PC-9 (cell line): ENCODE data around the gene DEFB132. TPM values are rescaled to one million over a fixed set of nuclear protein-coding genes. Genes with fewer than 3 reads are reported as not detected.

Experiments
- BruUV-seq: library from RNA; stranded (reverse); fragments of 400-500 nt; replicated peaks from 2 replicates; lab custom pipeline; 2021; lab: Mats Ljungman, UMichigan
- CTCF ChIA-PET: fragments of 300-600 bp; sonication (Branson Sonifier 250); formaldehyde crosslinking; loops from one replicate; lab custom pipeline; 2022; ENCODE audit warnings: antibody characterized with exemption; lab: Charles Lee
- POLR2A ChIA-PET: fragments of 300-600 bp; sonication (Branson Sonifier 250); formaldehyde crosslinking; loops from one replicate; lab custom pipeline; 2022; ENCODE audit warnings: antibody characterized with exemption; ENCODE audit not compliant: unreplicated experiment; lab: Charles Lee
- DNase-seq, 2 experiments: peaks; one replicate each; pipeline versions ENCODE4 v3.0.0 to v3.0.0-alpha.2; 2015 to 2022; ENCODE audit warnings: mixed read lengths in 1 of 2
- H2AFZ ChIP-seq: fragments of 200-600 bp; sonication (generic); 2 replicates; pipeline ENCODE4 v1.8.1; 2017; ENCODE audit warnings: antibody characterized with exemption
- H3F3A ChIP-seq: fragments of 200-600 bp; sonication (generic); 2 replicates; pipeline ENCODE4 v1.8.1; 2017; ENCODE audit warnings: antibody characterized with exemption, mild to moderate bottlenecking, low read depth; ENCODE audit not compliant: insufficient read depth
- H3K27ac ChIP-seq: fragments of 200-600 bp; sonication (generic); 2 replicates; pipeline ENCODE4 v1.6.1; 2016; ENCODE audit warnings: mixed run types
- H3K27me3 ChIP-seq: fragments of 200-600 bp; sonication (generic); 2 replicates; pipeline ENCODE4 v1.6.1; 2016; ENCODE audit warnings: low read depth, mixed run types; ENCODE audit not compliant: insufficient read depth
- H3K36me3 ChIP-seq: fragments of 200-600 bp; sonication (generic); 2 replicates; pipeline ENCODE4 v1.6.1; 2016; ENCODE audit warnings: low read depth, mixed run types
- H3K4me1 ChIP-seq: fragments of 200-600 bp; sonication (generic); replicated peaks from 2 replicates; pipeline ENCODE4 v1.6.1; 2016; ENCODE audit warnings: mixed run types; ENCODE audit not compliant: insufficient read depth
- H3K4me2 ChIP-seq: fragments of 200-600 bp; sonication (generic); 2 replicates; pipeline ENCODE4 v1.6.1; 2017; ENCODE audit warnings: mixed run types
- H3K4me3 ChIP-seq: fragments of 200-600 bp; sonication (generic); 2 replicates; pipeline ENCODE4 v1.6.1; 2016; ENCODE audit warnings: mixed run types
- H3K79me2 ChIP-seq: fragments of 200-600 bp; sonication (generic); 2 replicates; pipeline ENCODE4 v1.6.1; 2017; ENCODE audit warnings: low read depth, mixed run types
- H3K9me2 ChIP-seq: fragments of 200-600 bp; sonication (generic); 2 replicates; pipeline ENCODE4 v1.8.1; 2017; ENCODE audit warnings: mild to moderate bottlenecking; ENCODE audit not compliant: insufficient read depth
- H3K9me3 ChIP-seq: fragments of 200-600 bp; sonication (generic); 2 replicates; pipeline ENCODE4 v1.8.1; 2016; ENCODE audit warnings: low read depth; ENCODE audit not compliant: insufficient read depth
- H4K20me1 ChIP-seq: fragments of 200-600 bp; sonication (generic); 2 replicates; pipeline ENCODE4 v1.8.1; 2017; ENCODE audit not compliant: insufficient read depth
- EZH2 ChIP-seq: fragments of 200-600 bp; sonication (generic); IDR thresholded peaks from 2 replicates; pipeline ENCODE4 v1.8.0; 2017; ENCODE audit warnings: antibody characterized with exemption, low read depth
- intact Hi-C: fragments of 100-400 bp; cut with micrococcal nuclease; formaldehyde crosslinking; loops from one replicate; pipeline ENCODE4 v1.10.0; 2022; ENCODE audit not compliant: unreplicated experiment
- total RNA-seq: library from RNA; stranded (reverse); gene quantifications from 2 replicates; pipeline ENCODE4 v1.2.3, GENCODE V29; 2021
- TF ChIP-seq, protein P1 (sequence below): fragments of 200-600 bp; sonication (generic); conservative IDR thresholded peaks from 2 replicates; pipeline ENCODE4 v1.6.1; 2017; ENCODE audit warnings: mixed run types, antibody characterized with exemption, mild to moderate bottlenecking, moderate library complexity

Gene DEFB132
- total RNA-seq, 1 experiment from 2014 or later = not detected

GRCh38 chr20:305745-306144 is 48.2 kb downstream of the DEFB132 start:
- POLR2A ChIA-PET = no interaction called here
- intact Hi-C loops = no loop called here
- H3K27ac ChIP-seq = no peak overlapping the region

GRCh38 chr20:308427-309038 is 51.0 kb downstream of the DEFB132 start:
- no peak for TF ChIP-seq EZH2
- TF ChIP-seq, protein P1, sequence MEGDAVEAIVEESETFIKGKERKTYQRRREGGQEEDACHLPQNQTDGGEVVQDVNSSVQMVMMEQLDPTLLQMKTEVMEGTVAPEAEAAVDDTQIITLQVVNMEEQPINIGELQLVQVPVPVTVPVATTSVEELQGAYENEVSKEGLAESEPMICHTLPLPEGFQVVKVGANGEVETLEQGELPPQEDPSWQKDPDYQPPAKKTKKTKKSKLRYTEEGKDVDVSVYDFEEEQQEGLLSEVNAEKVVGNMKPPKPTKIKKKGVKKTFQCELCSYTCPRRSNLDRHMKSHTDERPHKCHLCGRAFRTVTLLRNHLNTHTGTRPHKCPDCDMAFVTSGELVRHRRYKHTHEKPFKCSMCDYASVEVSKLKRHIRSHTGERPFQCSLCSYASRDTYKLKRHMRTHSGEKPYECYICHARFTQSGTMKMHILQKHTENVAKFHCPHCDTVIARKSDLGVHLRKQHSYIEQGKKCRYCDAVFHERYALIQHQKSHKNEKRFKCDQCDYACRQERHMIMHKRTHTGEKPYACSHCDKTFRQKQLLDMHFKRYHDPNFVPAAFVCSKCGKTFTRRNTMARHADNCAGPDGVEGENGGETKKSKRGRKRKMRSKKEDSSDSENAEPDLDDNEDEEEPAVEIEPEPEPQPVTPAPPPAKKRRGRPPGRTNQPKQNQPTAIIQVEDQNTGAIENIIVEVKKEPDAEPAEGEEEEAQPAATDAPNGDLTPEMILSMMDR = no peak

More at GRCh38 chr20:305745-306144, 48.2 kb downstream of the DEFB132 start:
- TF ChIP-seq, protein P1 = no peak
- no peak for TF ChIP-seq EZH2
- no TSS peak for BruUV-seq
- Histone ChIP-seq H3K9me2 (no peaks in the 10 kb centered on the region), H4K20me1 (peaks cover 10% of the 10 kb centered on the region; the same call in 1 of the 2 replicates), H3F3A (peaks cover 22% of the 10 kb centered on the region), H3K4me3 (no peak overlapping the region), H3K36me3 (no peaks in the 10 kb centered on the region), H3K4me2 (no peak overlapping the region), H2AFZ (no peak overlapping the region), H3K4me1 (no peaks in the 10 kb centered on the region), H3K27me3 (no peaks in the 10 kb centered on the region), H3K79me2 (peaks cover 9% of the 10 kb centered on the region), H3K9me3 (no peaks in the 10 kb centered on the region)
- CTCF ChIA-PET = no interaction called here
- DNase-seq = no peak

GRCh38 chr20:309306-309840 is 51.8 kb downstream of the DEFB132 start:
- H3K9me3 ChIP-seq = no peaks in the 10 kb centered on the region
- H3K4me2 ChIP-seq = no peak overlapping the region
- no TSS peak for BruUV-seq
- H3K27me3 ChIP-seq = no peaks in the 10 kb centered on the region
- CTCF ChIA-PET = no interaction called here
- no peak overlapping the region for H2AFZ ChIP-seq
- intact Hi-C loops = no loop called here
- no peaks in the 10 kb centered on the region for H3K36me3 ChIP-seq
- POLR2A ChIA-PET = no interaction called here
- no peaks in the 10 kb centered on the region for H3K9me2 ChIP-seq
- H4K20me1 ChIP-seq = no peaks in the 10 kb centered on the region
- peaks cover 12% of the 10 kb centered on the region for H3K4me1 ChIP-seq
- H3F3A ChIP-seq = peaks cover 6% of the 10 kb centered on the region; the same call in 1 of the 2 replicates
- H3K27ac ChIP-seq = no peak overlapping the region
- H3K4me3 ChIP-seq = no peak overlapping the region
- TF ChIP-seq, protein P1 = no peak
- TF ChIP-seq EZH2 = no peak
- H3K79me2 ChIP-seq = no peaks in the 10 kb centered on the region
- DNase-seq = no peak

More at GRCh38 chr20:308427-309038, 51.0 kb downstream of the DEFB132 start:
- H2AFZ ChIP-seq = no peak overlapping the region
- CTCF ChIA-PET = interaction anchor here (0.6 kb wide), 1 partner anchor 11 kb away, joined by 5 read pairs; no protein-coding TSS in a partner anchor
- no peaks in the 10 kb centered on the region for H4K20me1 ChIP-seq
- peaks cover 6% of the 10 kb centered on the region; the same call in 1 of the 2 replicates for H3F3A ChIP-seq
- intact Hi-C loops = no loop called here
- no peak overlapping the region for H3K4me2 ChIP-seq
- H3K27me3 ChIP-seq = no peaks in the 10 kb centered on the region
- no peaks in the 10 kb centered on the region for H3K9me2 ChIP-seq
- H3K4me3 ChIP-seq = no peak overlapping the region
- POLR2A ChIA-PET = no interaction called here
- no peaks in the 10 kb centered on the region for H3K9me3 ChIP-seq
- no peaks in the 10 kb centered on the region for H3K79me2 ChIP-seq
- no TSS peak for BruUV-seq
- H3K36me3 ChIP-seq = no peaks in the 10 kb centered on the region
- DNase-seq = no peak
- H3K4me1 ChIP-seq = peaks cover 4% of the 10 kb centered on the region
- no peak overlapping the region for H3K27ac ChIP-seq
